Measurements from ENCODE around the gene MBD4.

MBD4 gene

GRCh38 chr3:129448186-129448895 lies 8.6 kb upstream of the MBD4 start:
- H2BK120ac ChIP-seq (ENCODE audit: low read depth, low read length), result no peak overlapping the region
- H2BK12ac ChIP-seq (ENCODE audit: low read length), result no peak overlapping the region
- H3K4ac ChIP-seq (ENCODE audit: low read length), result no peak overlapping the region
- DNase-seq (ENCODE audit: low spot score), result no peak
- H2AK5ac ChIP-seq (ENCODE audit: low read depth, low read length), result no peak overlapping the region
- H3K9me3 ChIP-seq (replicated peaks in 1 of 2; ENCODE audit: control insufficient read depth in 2 of 2, insufficient read depth in 1 of 2, low read depth in 1 of 2, low read length in 2 of 2), result no peaks in the 10 kb centered on the region
- no peak overlapping the region for H4K8ac ChIP-seq (ENCODE audit: low read depth, low read length)
- no peak overlapping the region for H3K4me2 ChIP-seq (ENCODE audit: insufficient read depth, low read length, poor library complexity, severe bottlenecking)
- no peaks in the 10 kb centered on the region for H3K27me3 ChIP-seq (ENCODE audit: control insufficient read depth in 3 of 3, insufficient read depth in 3 of 3, low read depth in 1 of 3, low read length in 3 of 3)
- no peak overlapping the region for H3K27ac ChIP-seq (replicated peaks; ENCODE audit: low read length)
- no peak overlapping the region for H2BK15ac ChIP-seq (ENCODE audit: low read length)
- H3K18ac ChIP-seq (ENCODE audit: low read length), result no peak overlapping the region
- no CpG with 5 or more reads among the region's 18 CpGs for WGBS, 2 donors (ENCODE audit: extremely low coverage in 2 of 2, insufficient read length in 2 of 2, insufficient replicate concordance in 1 of 2)
- H4K91ac ChIP-seq (ENCODE audit: low read depth, low read length, poor library complexity), result no peak overlapping the region
- H3K14ac ChIP-seq (ENCODE audit: low read length), result no peak overlapping the region
- peaks cover 3 to 26% of the 10 kb centered on the region in 2 donors for H3K36me3 ChIP-seq (replicated peaks in 1 of 2; ENCODE audit: control insufficient read depth in 2 of 2, insufficient read depth in 2 of 2, low read length in 2 of 2)
- no peak overlapping the region for H3K9ac ChIP-seq (ENCODE audit: low read depth, low read length, poor library complexity)
- H2BK5ac ChIP-seq (ENCODE audit: low read length), result no peak overlapping the region
- H3K4me3 ChIP-seq (ENCODE audit: low read length in 2 of 2), result no peak overlapping the region
- no peaks in the 10 kb centered on the region for H3K79me1 ChIP-seq (ENCODE audit: low read depth, low read length)
- peaks cover 4 to 17% of the 10 kb centered on the region in 2 donors for H3K4me1 ChIP-seq (ENCODE audit: control insufficient read depth in 2 of 2, insufficient read depth in 1 of 2, low read depth in 1 of 2, low read length in 2 of 2)
- H3K23ac ChIP-seq (ENCODE audit: low read depth, low read length, poor library complexity), result no peak overlapping the region
- H2AFZ ChIP-seq (ENCODE audit: low read length), result no peak overlapping the region

GRCh38 chr3:129446926-129447325 lies 7.2 kb upstream of the MBD4 start:
- Histone ChIP-seq H3K4me2 (ENCODE audit: insufficient read depth, low read length, poor library complexity, severe bottlenecking) (no peak overlapping the region), H3K9ac (ENCODE audit: low read depth, low read length, poor library complexity) (no peak overlapping the region), H2AFZ (ENCODE audit: low read length) (no peak overlapping the region), H3K9me3 (replicated peaks in 1 of 2; ENCODE audit: control insufficient read depth in 2 of 2, insufficient read depth in 1 of 2, low read depth in 1 of 2, low read length in 2 of 2) (no peaks in the 10 kb centered on the region), H2BK12ac (ENCODE audit: low read length) (no peak overlapping the region), H2BK120ac (ENCODE audit: low read depth, low read length) (no peak overlapping the region), H2BK15ac (ENCODE audit: low read length) (no peak overlapping the region), H2BK5ac (ENCODE audit: low read length) (no peak overlapping the region), H2AK5ac (ENCODE audit: low read depth, low read length) (no peak overlapping the region), H3K18ac (ENCODE audit: low read length) (no peak overlapping the region), H3K79me1 (ENCODE audit: low read depth, low read length) (no peaks in the 10 kb centered on the region), H3K36me3 (replicated peaks in 1 of 2; ENCODE audit: control insufficient read depth in 2 of 2, insufficient read depth in 2 of 2, low read length in 2 of 2) (peaks cover 0 to 12% of the 10 kb centered on the region in 2 donors), H4K8ac (ENCODE audit: low read depth, low read length) (no peak overlapping the region), H3K27ac (replicated peaks; ENCODE audit: low read length) (no peak overlapping the region), H3K14ac (ENCODE audit: low read length) (no peak overlapping the region), H3K23ac (ENCODE audit: low read depth, low read length, poor library complexity) (no peak overlapping the region), H4K91ac (ENCODE audit: low read depth, low read length, poor library complexity) (no peak overlapping the region), H3K4ac (ENCODE audit: low read length) (no peak overlapping the region), H3K4me3 (ENCODE audit: low read length in 2 of 2) (no peak overlapping the region), H3K27me3 (ENCODE audit: control insufficient read depth in 3 of 3, insufficient read depth in 3 of 3, low read depth in 1 of 3, low read length in 3 of 3) (no peaks in the 10 kb centered on the region), H3K4me1 (ENCODE audit: control insufficient read depth in 2 of 2, insufficient read depth in 1 of 2, low read depth in 1 of 2, low read length in 2 of 2) (peaks cover 4 to 22% of the 10 kb centered on the region in 2 donors)
- DNase-seq (ENCODE audit: low spot score), result no peak
- no CpG with 5 or more reads among the region's 1 CpG for WGBS, 2 donors (ENCODE audit: extremely low coverage in 2 of 2, insufficient read length in 2 of 2, insufficient replicate concordance in 1 of 2)

DNA sequence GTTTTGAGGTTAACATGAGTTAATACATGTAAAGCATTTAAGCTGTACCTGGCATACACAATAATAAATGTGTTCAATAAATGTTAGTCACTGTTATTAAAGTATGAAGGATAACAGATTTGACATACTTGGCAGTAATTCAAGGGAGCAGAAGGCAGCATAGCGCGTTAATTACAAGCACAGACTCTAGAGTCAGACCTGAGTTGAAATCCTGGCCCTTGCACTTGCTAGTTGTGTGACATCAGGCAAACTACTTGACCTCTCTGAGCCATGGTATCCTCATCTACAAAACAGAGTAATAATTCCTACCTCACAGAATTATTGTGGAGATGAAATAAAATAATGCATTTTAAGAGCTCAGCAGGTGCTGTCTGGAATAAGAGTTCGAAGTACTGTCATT lies 5.7 kb upstream of the MBD4 start:
- H2BK5ac ChIP-seq (ENCODE audit: low read length), result no peak overlapping the region
- no peak overlapping the region for H2BK15ac ChIP-seq (ENCODE audit: low read length)
- no peak overlapping the region for H2AK5ac ChIP-seq (ENCODE audit: low read depth, low read length)
- no peak for DNase-seq (ENCODE audit: low spot score)
- H2BK12ac ChIP-seq (ENCODE audit: low read length), result no peak overlapping the region
- no peak overlapping the region for H3K4me3 ChIP-seq (ENCODE audit: low read length in 2 of 2)
- H3K27me3 ChIP-seq (ENCODE audit: control insufficient read depth in 3 of 3, insufficient read depth in 3 of 3, low read depth in 1 of 3, low read length in 3 of 3), result no peaks in the 10 kb centered on the region
- peaks cover 9 to 30% of the 10 kb centered on the region in 2 donors for H3K4me1 ChIP-seq (ENCODE audit: control insufficient read depth in 2 of 2, insufficient read depth in 1 of 2, low read depth in 1 of 2, low read length in 2 of 2)
- H4K8ac ChIP-seq (ENCODE audit: low read depth, low read length), result no peak overlapping the region
- no peaks in the 10 kb centered on the region for H3K36me3 ChIP-seq (replicated peaks in 1 of 2; ENCODE audit: control insufficient read depth in 2 of 2, insufficient read depth in 2 of 2, low read length in 2 of 2)
- no peaks in the 10 kb centered on the region for H3K79me1 ChIP-seq (ENCODE audit: low read depth, low read length)
- H2AFZ ChIP-seq (ENCODE audit: low read length), result no peak overlapping the region
- no peak overlapping the region for H2BK120ac ChIP-seq (ENCODE audit: low read depth, low read length)
- H3K23ac ChIP-seq (ENCODE audit: low read depth, low read length, poor library complexity), result no peak overlapping the region
- no peak overlapping the region for H3K4me2 ChIP-seq (ENCODE audit: insufficient read depth, low read length, poor library complexity, severe bottlenecking)
- H3K27ac ChIP-seq (replicated peaks; ENCODE audit: low read length), result no peak overlapping the region
- H4K91ac ChIP-seq (ENCODE audit: low read depth, low read length, poor library complexity), result no peak overlapping the region
- H3K9me3 ChIP-seq (replicated peaks in 1 of 2; ENCODE audit: control insufficient read depth in 2 of 2, insufficient read depth in 1 of 2, low read depth in 1 of 2, low read length in 2 of 2), result no peaks in the 10 kb centered on the region
- no peak overlapping the region for H3K4ac ChIP-seq (ENCODE audit: low read length)
- no CpG with 5 or more reads among the region's 3 CpGs for WGBS, 2 donors (ENCODE audit: extremely low coverage in 2 of 2, insufficient read length in 2 of 2, insufficient replicate concordance in 1 of 2)
- H3K18ac ChIP-seq (ENCODE audit: low read length), result no peak overlapping the region
- H3K9ac ChIP-seq (ENCODE audit: low read depth, low read length, poor library complexity), result no peak overlapping the region
- H3K14ac ChIP-seq (ENCODE audit: low read length), result no peak overlapping the region

- no peaks in the 10 kb centered on the region for H3K27me3 ChIP-seq (ENCODE audit: control insufficient read depth in 3 of 3, insufficient read depth in 3 of 3, low read depth in 1 of 3, low read length in 3 of 3)
- no peak overlapping the region for H2BK15ac ChIP-seq (ENCODE audit: low read length)
- no peak overlapping the region for H3K4me3 ChIP-seq (ENCODE audit: low read length in 2 of 2)
- H2BK12ac ChIP-seq (ENCODE audit: low read length), result no peak overlapping the region
- H2AK5ac ChIP-seq (ENCODE audit: low read depth, low read length), result no peak overlapping the region
- H3K14ac ChIP-seq (ENCODE audit: low read length), result no peak overlapping the region
- no peaks in the 10 kb centered on the region for H3K79me1 ChIP-seq (ENCODE audit: low read depth, low read length)
- no peak overlapping the region for H2BK5ac ChIP-seq (ENCODE audit: low read length)
- no peak overlapping the region for H3K27ac ChIP-seq (replicated peaks; ENCODE audit: low read length)
- H3K9ac ChIP-seq (ENCODE audit: low read depth, low read length, poor library complexity), result no peak overlapping the region
- no peak overlapping the region for H3K4me2 ChIP-seq (ENCODE audit: insufficient read depth, low read length, poor library complexity, severe bottlenecking)
- H3K4ac ChIP-seq (ENCODE audit: low read length), result no peak overlapping the region
- no peak overlapping the region for H4K91ac ChIP-seq (ENCODE audit: low read depth, low read length, poor library complexity)
- H3K23ac ChIP-seq (ENCODE audit: low read depth, low read length, poor library complexity), result no peak overlapping the region
- H4K8ac ChIP-seq (ENCODE audit: low read depth, low read length), result no peak overlapping the region
- H3K4me1 ChIP-seq (ENCODE audit: control insufficient read depth in 2 of 2, insufficient read depth in 1 of 2, low read depth in 1 of 2, low read length in 2 of 2), result peaks cover 7 to 22% of the 10 kb centered on the region in 2 donors
- no peak for DNase-seq (ENCODE audit: low spot score)
- H3K18ac ChIP-seq (ENCODE audit: low read length), result no peak overlapping the region
- H2BK120ac ChIP-seq (ENCODE audit: low read depth, low read length), result no peak overlapping the region
- H3K36me3 ChIP-seq (replicated peaks in 1 of 2; ENCODE audit: control insufficient read depth in 2 of 2, insufficient read depth in 2 of 2, low read length in 2 of 2), result peaks cover 0 to 7% of the 10 kb centered on the region in 2 donors
- no peaks in the 10 kb centered on the region for H3K9me3 ChIP-seq (replicated peaks in 1 of 2; ENCODE audit: control insufficient read depth in 2 of 2, insufficient read depth in 1 of 2, low read depth in 1 of 2, low read length in 2 of 2)
- H2AFZ ChIP-seq (ENCODE audit: low read length), result no peak overlapping the region
These were observed 3.2 kb upstream of the MBD4 start for GRCh38 chr3:129442947-129443346.
